ENCODE data around the gene NKAIN2. TPM values are rescaled to one million over a fixed set of nuclear protein-coding genes. Genes with fewer than 3 reads are reported as not detected.

NKAIN2 gene
- total and polyA plus RNA-seq, 4 donors, result 16.3 to 67.0 (median 49.9) TPM

DNA sequence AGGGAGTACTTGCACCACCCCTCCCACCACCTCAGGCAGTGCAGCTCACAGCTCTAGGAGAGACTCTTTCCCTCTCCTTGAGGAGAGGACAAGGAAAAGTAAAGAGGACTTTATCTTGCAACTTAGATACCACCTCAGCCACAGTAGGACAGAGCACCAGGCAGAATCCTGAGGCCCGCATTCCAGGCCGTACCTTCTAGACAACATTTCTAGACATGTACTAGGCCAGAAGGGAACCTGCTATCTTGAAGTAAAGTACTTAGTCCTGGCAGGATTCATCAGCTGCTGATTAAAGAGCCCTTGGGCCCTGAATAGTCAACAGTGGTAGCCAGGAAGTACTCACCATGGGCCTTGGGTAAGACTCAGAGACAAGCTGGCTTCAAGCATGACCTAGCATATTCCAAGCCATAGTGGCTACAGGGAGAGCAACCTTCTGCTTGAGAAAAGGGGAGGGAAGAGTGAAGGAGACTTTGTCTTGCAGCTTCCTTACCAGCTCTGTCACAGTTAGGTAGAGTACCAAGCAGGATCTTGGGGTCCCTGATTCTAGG, 774.1 kb downstream of the NKAIN2 start:
- Histone ChIP-seq H3K27me3 (ENCODE audit: control insufficient read depth, insufficient read depth, low read length) (no peaks in the 10 kb centered on the region), H3K27ac (ENCODE audit: low read depth, low read length) (no peak overlapping the region), H3K4me3 (ENCODE audit: low read depth, low read length) (no peak overlapping the region), H3K4me1 (ENCODE audit: control insufficient read depth, insufficient read depth, low read length) (no peaks in the 10 kb centered on the region), H3K9me3 (ENCODE audit: control insufficient read depth, insufficient read depth, low read length) (no peaks in the 10 kb centered on the region), H3K36me3 (ENCODE audit: control insufficient read depth, insufficient read depth, low read length) (no peaks in the 10 kb centered on the region)
- no CpG with 5 or more reads among the region's 2 CpGs for WGBS (ENCODE audit: insufficient coverage)
- no peak for DNase-seq (ENCODE audit: low read depth in 4 of 6, low spot score in 6 of 6)

GRCh38 chr6:124590001-124590400, 786.3 kb downstream of the NKAIN2 start:
- Histone ChIP-seq H3K4me3 (ENCODE audit: low read depth, low read length) (no peak overlapping the region), H3K4me1 (ENCODE audit: control insufficient read depth, insufficient read depth, low read length) (no peaks in the 10 kb centered on the region), H3K27ac (ENCODE audit: low read depth, low read length) (no peak overlapping the region), H3K27me3 (ENCODE audit: control insufficient read depth, insufficient read depth, low read length) (no peaks in the 10 kb centered on the region), H3K9me3 (ENCODE audit: control insufficient read depth, insufficient read depth, low read length) (no peaks in the 10 kb centered on the region), H3K36me3 (ENCODE audit: control insufficient read depth, insufficient read depth, low read length) (no peaks in the 10 kb centered on the region)
- WGBS (ENCODE audit: insufficient coverage), result 0% methylated on average over 1 of the region's 2 CpGs
- DNase-seq (ENCODE audit: low read depth in 4 of 6, low spot score in 6 of 6), result no peak

GRCh38 chr6:124599656-124600055, 796.0 kb downstream of the NKAIN2 start:
- 44% methylated on average over 1 of the region's 1 CpG for WGBS (ENCODE audit: insufficient coverage)
- Histone ChIP-seq H3K27ac (ENCODE audit: low read depth, low read length) (no peak overlapping the region), H3K36me3 (ENCODE audit: control insufficient read depth, insufficient read depth, low read length) (no peaks in the 10 kb centered on the region), H3K4me1 (ENCODE audit: control insufficient read depth, insufficient read depth, low read length) (no peaks in the 10 kb centered on the region), H3K27me3 (ENCODE audit: control insufficient read depth, insufficient read depth, low read length) (no peaks in the 10 kb centered on the region), H3K4me3 (ENCODE audit: low read depth, low read length) (no peak overlapping the region), H3K9me3 (ENCODE audit: control insufficient read depth, insufficient read depth, low read length) (no peaks in the 10 kb centered on the region)
- DNase-seq (ENCODE audit: low read depth in 4 of 6, low spot score in 6 of 6), result peak in 1 of 6 donors; percentile 21

- Histone ChIP-seq H3K9me3 (ENCODE audit: control insufficient read depth, insufficient read depth, low read length) (no peaks in the 10 kb centered on the region), H3K27ac (ENCODE audit: low read depth, low read length) (no peak overlapping the region), H3K36me3 (ENCODE audit: control insufficient read depth, insufficient read depth, low read length) (no peaks in the 10 kb centered on the region), H3K4me3 (ENCODE audit: low read depth, low read length) (no peak overlapping the region), H3K4me1 (ENCODE audit: control insufficient read depth, insufficient read depth, low read length) (no peaks in the 10 kb centered on the region), H3K27me3 (ENCODE audit: control insufficient read depth, insufficient read depth, low read length) (no peaks in the 10 kb centered on the region)
- DNase-seq (ENCODE audit: low read depth in 4 of 6, low spot score in 6 of 6), result peak in 1 of 6 donors; percentile 36
- no CpG with 5 or more reads among the region's 3 CpGs for WGBS (ENCODE audit: insufficient coverage)
These were observed 801.1 kb downstream of the NKAIN2 start for GRCh38 chr6:124604719-124605118.

DNA sequence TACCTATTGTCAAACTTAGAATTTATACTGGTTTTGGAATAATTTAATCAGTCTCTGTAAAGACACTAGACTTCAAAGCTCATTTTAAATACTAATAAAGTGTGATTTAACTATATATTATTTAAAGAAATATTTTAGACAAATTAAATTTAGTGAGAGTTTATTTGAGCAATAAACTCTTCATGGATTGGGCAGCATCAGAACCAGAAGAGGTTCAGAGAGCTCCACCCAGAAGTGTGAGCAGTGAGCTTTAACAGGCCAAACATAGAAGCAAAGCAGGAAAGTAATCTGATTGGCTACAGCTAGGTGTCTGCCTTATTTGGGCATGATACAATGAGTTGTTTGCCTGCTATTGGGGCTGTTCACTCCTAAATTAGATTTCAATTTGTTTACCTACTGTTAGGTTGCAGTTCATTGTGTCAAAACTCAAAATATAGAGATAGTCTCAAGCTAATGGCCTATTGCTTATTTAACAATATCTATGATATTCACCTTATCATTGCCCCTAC, 803.5 kb downstream of the NKAIN2 start:
- no peaks in the 10 kb centered on the region for H3K36me3 ChIP-seq (ENCODE audit: control insufficient read depth, insufficient read depth, low read length)
- no peaks in the 10 kb centered on the region for H3K4me1 ChIP-seq (ENCODE audit: control insufficient read depth, insufficient read depth, low read length)
- H3K27ac ChIP-seq (ENCODE audit: low read depth, low read length), result no peak overlapping the region
- no peak for DNase-seq (ENCODE audit: low read depth in 4 of 6, low spot score in 6 of 6)
- H3K4me3 ChIP-seq (ENCODE audit: low read depth, low read length), result no peak overlapping the region
- no peaks in the 10 kb centered on the region for H3K27me3 ChIP-seq (ENCODE audit: control insufficient read depth, insufficient read depth, low read length)
- no peaks in the 10 kb centered on the region for H3K9me3 ChIP-seq (ENCODE audit: control insufficient read depth, insufficient read depth, low read length)

- no CpG with 5 or more reads among the region's 2 CpGs for WGBS (ENCODE audit: insufficient coverage)
- Histone ChIP-seq H3K4me3 (ENCODE audit: low read depth, low read length) (no peak overlapping the region), H3K27me3 (ENCODE audit: control insufficient read depth, insufficient read depth, low read length) (no peaks in the 10 kb centered on the region), H3K9me3 (ENCODE audit: control insufficient read depth, insufficient read depth, low read length) (no peaks in the 10 kb centered on the region), H3K4me1 (ENCODE audit: control insufficient read depth, insufficient read depth, low read length) (no peaks in the 10 kb centered on the region), H3K27ac (ENCODE audit: low read depth, low read length) (no peak overlapping the region), H3K36me3 (ENCODE audit: control insufficient read depth, insufficient read depth, low read length) (no peaks in the 10 kb centered on the region)
- DNase-seq (ENCODE audit: low read depth in 4 of 6, low spot score in 6 of 6), result no peak
These were observed 809.4 kb downstream of the NKAIN2 start for GRCh38 chr6:124613031-124613430.

DNA sequence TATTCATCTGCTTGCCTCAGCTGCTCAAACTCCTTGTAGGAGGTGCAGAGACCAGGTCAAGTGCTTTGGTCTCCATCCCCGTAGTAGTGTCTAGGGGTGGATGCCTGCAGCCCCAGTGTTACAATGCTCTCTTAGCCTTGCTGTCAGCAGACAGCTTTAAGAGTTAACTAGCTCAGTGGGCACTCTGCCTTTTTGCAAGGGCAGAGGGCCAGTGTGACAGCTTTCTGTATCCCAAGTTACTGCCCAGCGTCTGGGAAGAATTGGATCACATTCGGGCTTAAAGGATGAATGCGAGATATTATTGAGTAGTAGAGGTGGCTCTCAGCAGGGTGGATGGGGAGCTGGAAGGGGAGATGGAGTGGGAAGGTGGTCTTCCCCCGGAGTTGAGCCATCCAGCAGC, 818.7 kb downstream of the NKAIN2 start:
- H3K27me3 ChIP-seq (ENCODE audit: control insufficient read depth, insufficient read depth, low read length), result no peaks in the 10 kb centered on the region
- peak in 1 of 6 donors; percentile 28 for DNase-seq (ENCODE audit: low read depth in 4 of 6, low spot score in 6 of 6)
- no peak overlapping the region for H3K27ac ChIP-seq (ENCODE audit: low read depth, low read length)
- H3K36me3 ChIP-seq (ENCODE audit: control insufficient read depth, insufficient read depth, low read length), result no peaks in the 10 kb centered on the region
- WGBS (ENCODE audit: insufficient coverage), result 44% methylated on average over 4 of the region's 5 CpGs
- H3K9me3 ChIP-seq (ENCODE audit: control insufficient read depth, insufficient read depth, low read length), result no peaks in the 10 kb centered on the region
- no peak overlapping the region for H3K4me3 ChIP-seq (ENCODE audit: low read depth, low read length)
- no peaks in the 10 kb centered on the region for H3K4me1 ChIP-seq (ENCODE audit: control insufficient read depth, insufficient read depth, low read length)

DNA sequence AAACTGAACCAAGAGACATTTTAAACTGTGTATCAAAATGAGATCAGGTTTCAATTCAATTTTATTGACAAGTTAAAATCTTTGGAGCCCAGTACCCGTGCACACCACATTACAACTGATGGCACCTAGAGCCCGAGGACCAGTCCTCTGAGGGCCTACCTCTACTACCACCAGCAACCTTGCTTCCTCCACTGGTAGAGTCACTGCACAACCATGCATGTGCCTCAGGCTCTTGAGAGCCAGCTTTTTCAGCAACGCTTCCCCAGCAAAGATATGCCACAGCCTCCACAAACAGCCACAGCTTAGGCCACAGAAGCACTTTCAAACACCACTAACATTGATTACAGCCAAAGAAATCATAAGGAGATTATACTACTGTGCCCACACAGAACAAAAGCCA, 830.0 kb downstream of the NKAIN2 start:
- no peaks in the 10 kb centered on the region for H3K9me3 ChIP-seq (ENCODE audit: control insufficient read depth, insufficient read depth, low read length)
- no peaks in the 10 kb centered on the region for H3K36me3 ChIP-seq (ENCODE audit: control insufficient read depth, insufficient read depth, low read length)
- no peak overlapping the region for H3K27ac ChIP-seq (ENCODE audit: low read depth, low read length)
- H3K27me3 ChIP-seq (ENCODE audit: control insufficient read depth, insufficient read depth, low read length), result no peaks in the 10 kb centered on the region
- WGBS (ENCODE audit: insufficient coverage), result 82% methylated on average over 3 of the region's 3 CpGs
- DNase-seq (ENCODE audit: low read depth in 4 of 6, low spot score in 6 of 6), result no peak
- no peaks in the 10 kb centered on the region for H3K4me1 ChIP-seq (ENCODE audit: control insufficient read depth, insufficient read depth, low read length)
- no peak overlapping the region for H3K4me3 ChIP-seq (ENCODE audit: low read depth, low read length)

DNA sequence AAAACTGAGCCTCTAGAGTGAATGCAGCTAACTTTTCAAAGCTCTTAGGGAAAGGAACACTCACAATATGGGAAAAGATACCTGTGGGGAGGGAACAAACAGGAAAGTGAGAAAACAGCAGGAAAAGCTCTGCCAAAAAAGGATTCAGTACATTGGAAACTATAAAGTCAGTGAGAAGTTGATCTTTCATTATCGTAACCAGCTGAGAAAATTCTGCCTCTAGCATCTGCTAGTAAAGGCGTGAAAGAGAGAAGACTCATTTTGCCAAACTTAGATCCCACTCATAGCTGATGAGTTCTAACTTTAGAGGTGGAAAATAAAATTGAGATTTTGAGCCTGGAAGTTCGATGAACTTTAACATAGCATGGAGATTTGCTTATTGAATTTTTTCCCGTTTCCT, 836.8 kb downstream of the NKAIN2 start:
- WGBS (ENCODE audit: insufficient coverage), result 86% methylated on average over 1 of the region's 4 CpGs
- no peak overlapping the region for H3K4me3 ChIP-seq (ENCODE audit: low read depth, low read length)
- no peaks in the 10 kb centered on the region for H3K4me1 ChIP-seq (ENCODE audit: control insufficient read depth, insufficient read depth, low read length)
- no peak overlapping the region for H3K27ac ChIP-seq (ENCODE audit: low read depth, low read length)
- H3K9me3 ChIP-seq (ENCODE audit: control insufficient read depth, insufficient read depth, low read length), result no peaks in the 10 kb centered on the region
- DNase-seq (ENCODE audit: low read depth in 4 of 6, low spot score in 6 of 6), result peak in 2 of 6 donors; percentile 31 to 34
- no peaks in the 10 kb centered on the region for H3K27me3 ChIP-seq (ENCODE audit: control insufficient read depth, insufficient read depth, low read length)
- no peaks in the 10 kb centered on the region for H3K36me3 ChIP-seq (ENCODE audit: control insufficient read depth, insufficient read depth, low read length)

DNA sequence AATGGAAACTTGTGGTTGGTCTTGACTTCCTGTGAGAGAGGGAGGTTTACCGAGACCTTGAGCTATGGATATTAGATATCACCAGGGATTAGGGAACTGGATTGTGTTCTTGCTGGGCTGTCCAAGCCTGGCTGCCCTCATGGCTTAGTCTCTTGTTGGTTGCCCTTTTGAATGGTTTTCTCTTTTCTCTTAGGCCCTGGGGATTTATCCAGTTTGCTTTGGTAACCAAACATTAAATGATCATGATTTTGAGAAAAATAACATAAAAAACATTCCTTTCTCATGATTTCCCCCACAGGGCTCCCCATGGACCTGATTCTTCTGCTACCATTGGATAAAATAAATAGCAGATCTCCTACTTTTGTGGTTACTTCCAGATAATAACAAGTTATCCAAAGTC, 852.2 kb downstream of the NKAIN2 start:
- H3K9me3 ChIP-seq (ENCODE audit: control insufficient read depth, insufficient read depth, low read length), result no peaks in the 10 kb centered on the region
- WGBS (ENCODE audit: insufficient coverage), result no CpG with 5 or more reads among the region's 1 CpG
- H3K27me3 ChIP-seq (ENCODE audit: control insufficient read depth, insufficient read depth, low read length), result no peaks in the 10 kb centered on the region
- no peak overlapping the region for H3K27ac ChIP-seq (ENCODE audit: low read depth, low read length)
- no peak overlapping the region for H3K4me3 ChIP-seq (ENCODE audit: low read depth, low read length)
- H3K36me3 ChIP-seq (ENCODE audit: control insufficient read depth, insufficient read depth, low read length), result no peaks in the 10 kb centered on the region
- no peak for DNase-seq (ENCODE audit: low read depth in 4 of 6, low spot score in 6 of 6)
- no peaks in the 10 kb centered on the region for H3K4me1 ChIP-seq (ENCODE audit: control insufficient read depth, insufficient read depth, low read length)

All from spinal cord (tissue), 10 donors.